ENCODE measurements around the gene TMEM54. TPM values are rescaled to one million over a fixed set of nuclear protein-coding genes. Genes with fewer than 3 reads are reported as not detected.

TMEM54 gene
- total RNA-seq, 2 donors from 2014 or later = 40.2 to 41.2 TPM

- Histone ChIP-seq H3K27me3 (no peaks in the 10 kb centered on the region), H3K9me3 (no peaks in the 10 kb centered on the region), H3K4me3 (no peak overlapping the region), H3K4me1 (peaks cover 11% of the 10 kb centered on the region), H3K36me3 (replicated peaks in 1 of 2; ENCODE audit: insufficient read depth in 1 of 2, low read depth in 2 of 2) (no peaks in the 10 kb centered on the region), H3K27ac (no peak overlapping the region)
- DNase-seq (no peak), ATAC-seq (no peak)
- 89 to 90% methylated on average over 7 of the region's 7 CpGs for WGBS, 2 donors
- intact Hi-C loops (cut with DNase I) = no loop called here
- TF ChIP-seq POLR2A (IDR thresholded peaks at IDR 0.05) (no peak), CTCF (IDR thresholded peaks at IDR 0.05) (no peak)
These were observed 33.5 kb downstream of the TMEM54 start for GRCh38 chr1:32867671-32868070.

DNA sequence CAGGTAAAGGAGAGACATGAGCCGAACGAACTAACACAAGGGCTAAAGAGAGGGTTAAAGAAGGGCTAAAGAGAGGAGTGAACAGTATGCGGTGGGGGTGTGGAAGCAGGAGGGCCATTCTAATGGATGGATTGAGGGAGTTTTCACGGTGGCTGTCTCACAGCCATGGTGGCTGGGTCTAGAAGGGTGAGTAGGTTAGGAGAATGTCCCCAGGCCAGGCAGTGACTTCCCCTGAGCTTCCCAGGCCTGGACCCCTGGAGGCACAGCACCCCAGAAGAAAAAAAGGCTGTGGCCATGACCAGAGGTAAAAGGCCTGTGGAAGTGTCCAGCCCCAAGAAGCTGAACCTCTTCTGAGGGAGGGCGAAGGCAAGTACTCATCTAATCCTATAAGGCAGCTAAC, 34.0 kb downstream of the TMEM54 start:
- TF ChIP-seq POLR2A (IDR thresholded peaks at IDR 0.05) (no peak), CTCF (IDR thresholded peaks at IDR 0.05) (no peak)
- intact Hi-C loops (cut with DNase I) = no loop called here
- ATAC-seq = no peak
- DNase-seq = no peak
- no peak overlapping the region for H3K4me3 ChIP-seq
- H3K4me1 ChIP-seq = peaks cover 11% of the 10 kb centered on the region
- H3K36me3 ChIP-seq (replicated peaks in 1 of 2; ENCODE audit: insufficient read depth in 1 of 2, low read depth in 2 of 2) = peaks cover 0 to under 1% of the 10 kb centered on the region in 2 donors
- H3K9me3 ChIP-seq = no peaks in the 10 kb centered on the region
- H3K27me3 ChIP-seq = no peaks in the 10 kb centered on the region
- WGBS, 2 donors = 81 to 92% methylated on average over 5 of the region's 5 CpGs
- H3K27ac ChIP-seq = no peak overlapping the region

GRCh38 chr1:32865639-32866405, 35.4 kb downstream of the TMEM54 start:
- no peaks in the 10 kb centered on the region for H3K9me3 ChIP-seq
- intact Hi-C loops (cut with DNase I) = no loop called here
- H3K27me3 ChIP-seq = no peaks in the 10 kb centered on the region
- peaks cover 6% of the 10 kb centered on the region for H3K4me1 ChIP-seq
- DNase-seq = no peak
- 48 to 54% methylated on average over 3 of the region's 3 CpGs for WGBS, 2 donors
- no peak overlapping the region for H3K27ac ChIP-seq
- H3K36me3 ChIP-seq (replicated peaks in 1 of 2; ENCODE audit: insufficient read depth in 1 of 2, low read depth in 2 of 2) = peaks cover 0 to 2% of the 10 kb centered on the region in 2 donors
- no peak for TF ChIP-seq CTCF (IDR thresholded peaks at IDR 0.05)
- H3K4me3 ChIP-seq = no peak overlapping the region
- no peak for ATAC-seq

GRCh38 chr1:32864375-32865019, 36.7 kb downstream of the TMEM54 start:
- no peak overlapping the region for H3K27ac ChIP-seq
- no peaks in the 10 kb centered on the region for H3K4me1 ChIP-seq
- intact Hi-C loops (cut with DNase I) = no loop called here
- TF ChIP-seq POLR2A (IDR thresholded peaks at IDR 0.05) (no peak), CTCF (IDR thresholded peaks at IDR 0.05) (no peak)
- H3K36me3 ChIP-seq (replicated peaks in 1 of 2; ENCODE audit: insufficient read depth in 1 of 2, low read depth in 2 of 2) = peaks cover 0 to 2% of the 10 kb centered on the region in 2 donors
- no peak overlapping the region for H3K4me3 ChIP-seq
- H3K27me3 ChIP-seq = no peaks in the 10 kb centered on the region
- WGBS, 2 donors = 91 to 98% methylated on average over 8 of the region's 8 CpGs
- H3K9me3 ChIP-seq = no peaks in the 10 kb centered on the region
- ATAC-seq (no peak), DNase-seq (no peak)
